Astrocyte (in vitro differentiated cells and primary cell): Measurements from ENCODE around the gene GMPR2. TPM values are rescaled to one million over a fixed set of nuclear protein-coding genes. Genes with fewer than 3 reads are reported as not detected.
A peak's percentile ranks its signal among the peaks of the same experiment; 100 is the strongest.

ENCODE experiments used
- DNase-seq: peaks from one replicate; pipeline ENCODE4 v3.0.0-alpha.2; 2010; ENCODE audit warnings: low read depth
- FAIRE-seq: peaks from 2 replicates; lab custom pipeline; 2011; peaks lifted over from hg19 to GRCh38; lab: Jason Lieb, UNC
- H2AFZ ChIP-seq: 2 replicates; pipeline ENCODE4 v1.6.0; 2012; ENCODE audit warnings: low read depth, low read length, inconsistent platforms
- H3K27ac ChIP-seq: 2 replicates; pipeline ENCODE4 v1.5.1; 2011; ENCODE audit warnings: low read depth, low read length, inconsistent platforms
- H3K27me3 ChIP-seq: 2 replicates; pipeline ENCODE4 v1.6.0; 2011; ENCODE audit warnings: low read length, inconsistent platforms; ENCODE audit not compliant: insufficient read depth
- H3K36me3 ChIP-seq: 2 replicates; pipeline ENCODE4 v1.5.1; 2011; ENCODE audit warnings: low read length, inconsistent platforms; ENCODE audit not compliant: insufficient read depth
- H3K4me1 ChIP-seq: 2 replicates; pipeline ENCODE4 v1.5.1; 2011; ENCODE audit warnings: low read length, inconsistent platforms; ENCODE audit not compliant: insufficient read depth
- H3K4me2 ChIP-seq: 2 replicates; pipeline ENCODE4 v1.6.0; 2012; ENCODE audit warnings: low read length, inconsistent platforms
- H3K4me3 ChIP-seq: 2 replicates; pipeline ENCODE4 v1.5.1; 2011; ENCODE audit warnings: low read depth, mild to moderate bottlenecking, low read length, inconsistent platforms; ENCODE audit not compliant: insufficient read depth
- H3K79me2 ChIP-seq: 2 replicates; pipeline ENCODE4 v1.6.0; 2012; ENCODE audit warnings: mild to moderate bottlenecking, low read length, inconsistent platforms; ENCODE audit not compliant: insufficient read depth
- H3K9ac ChIP-seq: 2 replicates; pipeline ENCODE4 v1.6.0; 2012; ENCODE audit warnings: mild to moderate bottlenecking, low read length, inconsistent platforms
- H3K9me3 ChIP-seq: 2 replicates; pipeline ENCODE4 v1.5.1; 2012; ENCODE audit warnings: low read depth, mild to moderate bottlenecking, low read length, inconsistent platforms; ENCODE audit not compliant: insufficient read depth
- H4K20me1 ChIP-seq: 2 replicates; pipeline ENCODE4 v1.6.0; 2012; ENCODE audit warnings: low read length, inconsistent platforms; ENCODE audit not compliant: insufficient read depth
- H3K27ac Mint-ChIP-seq: one replicate; pipeline ENCODE4 v1.8.0; 2021; ENCODE audit warnings: mild to moderate bottlenecking, mixed read lengths; ENCODE audit not compliant: unreplicated experiment
- H3K27me3 Mint-ChIP-seq: one replicate; pipeline ENCODE4 v1.8.0; 2021; ENCODE audit warnings: low read depth, mixed read lengths; ENCODE audit not compliant: unreplicated experiment
- H3K36me3 Mint-ChIP-seq: one replicate; pipeline ENCODE4 v1.8.0; 2021; ENCODE audit warnings: low read depth, mixed read lengths; ENCODE audit not compliant: unreplicated experiment
- H3K4me1 Mint-ChIP-seq: one replicate; pipeline ENCODE4 v1.8.0; 2021; ENCODE audit warnings: low read depth, mixed read lengths; ENCODE audit not compliant: unreplicated experiment
- H3K4me3 Mint-ChIP-seq: one replicate; pipeline ENCODE4 v1.8.0; 2021; ENCODE audit warnings: mild to moderate bottlenecking, moderate library complexity, mixed read lengths; ENCODE audit not compliant: unreplicated experiment
- H3K9me3 Mint-ChIP-seq: one replicate; pipeline ENCODE4 v1.8.0; 2021; ENCODE audit warnings: mild to moderate bottlenecking, mixed read lengths; ENCODE audit not compliant: unreplicated experiment
- EZH2 ChIP-seq: IDR thresholded peaks from 2 replicates; pipeline ENCODE4 v1.6.1; 2012; ENCODE audit warnings: mild to moderate bottlenecking, low read length, inconsistent platforms; ENCODE audit not compliant: insufficient read depth
- total RNA-seq: library from RNA; stranded (reverse); gene quantifications from 2 replicates; pipeline ENCODE4 v1.2.1, GENCODE V29; 2021
- TF ChIP-seq, protein P1 (sequence below): IDR thresholded peaks from 2 replicates; pipeline ENCODE4 v1.5.1; 2011; ENCODE audit warnings: low read depth, mild to moderate bottlenecking, inconsistent platforms, low read length, moderate library complexity; ENCODE audit not compliant: insufficient read depth

Gene GMPR2
- total RNA-seq, 1 donor from 2014 or later: 66.5 TPM

DNA sequence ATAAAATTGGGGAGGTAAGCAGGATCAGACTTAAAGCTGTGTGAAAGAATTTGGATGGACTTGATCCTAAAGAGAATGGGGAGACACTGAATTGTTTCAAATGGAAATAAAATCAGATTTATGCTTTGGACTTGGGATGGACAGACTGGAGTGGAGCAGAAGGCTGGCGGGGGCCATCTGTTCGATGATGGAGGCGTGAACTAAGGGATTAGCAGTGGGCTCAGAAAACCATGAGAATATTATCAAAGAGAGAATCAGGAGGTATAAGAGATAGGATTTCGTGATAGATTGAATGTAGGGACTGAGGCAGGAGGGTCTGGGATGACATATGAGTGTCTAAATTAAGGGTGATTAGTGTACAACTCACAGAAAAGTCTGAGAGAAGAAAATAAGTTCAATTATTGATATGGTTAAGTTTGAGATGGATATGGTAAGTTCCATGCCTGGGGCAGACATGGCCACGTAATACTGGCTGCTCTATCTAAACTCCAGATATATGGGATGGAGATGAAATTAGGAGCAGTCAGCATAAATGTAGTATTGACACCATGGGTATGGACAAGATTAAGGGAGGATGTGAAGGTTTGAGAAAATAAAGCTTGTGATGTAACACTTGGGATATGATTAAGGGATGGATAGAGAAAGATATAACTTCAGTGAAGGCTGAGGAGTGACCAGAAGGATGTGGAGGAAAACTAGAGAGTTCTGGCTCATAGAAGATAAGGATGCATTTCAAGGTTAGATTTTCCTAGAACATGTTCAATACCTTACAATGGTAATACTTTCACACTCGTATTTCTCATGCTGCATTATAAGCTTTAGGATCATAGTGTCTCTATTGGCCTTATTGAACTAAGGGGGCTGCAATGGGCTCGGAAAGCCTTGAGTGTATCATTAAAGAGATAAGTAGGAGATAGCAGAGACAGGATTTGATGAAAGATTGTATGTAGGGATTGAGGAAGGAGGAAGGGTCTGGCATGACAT, 28.3 kb upstream of the GMPR2 start:
- Mint-ChIP-seq H3K4me3 (no peak overlapping the region), H3K27ac (no peak overlapping the region), H3K27me3 (no peaks in the 10 kb centered on the region), H3K36me3 (peaks cover 46% of the 10 kb centered on the region), H3K4me1 (no peaks in the 10 kb centered on the region), H3K9me3 (peaks cover 5% of the 10 kb centered on the region)
- peaks cover 4% of the 10 kb centered on the region for H4K20me1 ChIP-seq
- no peaks in the 10 kb centered on the region for H3K4me1 ChIP-seq
- peaks cover 13% of the 10 kb centered on the region for H3K36me3 ChIP-seq
- H3K79me2 ChIP-seq: peaks cover 3% of the 10 kb centered on the region
- H2AFZ ChIP-seq: no peak overlapping the region
- no peak for FAIRE-seq
- no peaks in the 10 kb centered on the region for H3K27me3 ChIP-seq
- no peak overlapping the region for H3K9ac ChIP-seq
- no peak overlapping the region for H3K4me2 ChIP-seq
- peaks cover 2% of the 10 kb centered on the region for H3K9me3 ChIP-seq
- DNase-seq: no peak
- no peak overlapping the region for H3K4me3 ChIP-seq
- no peak overlapping the region for H3K27ac ChIP-seq
- TF ChIP-seq, protein P1, sequence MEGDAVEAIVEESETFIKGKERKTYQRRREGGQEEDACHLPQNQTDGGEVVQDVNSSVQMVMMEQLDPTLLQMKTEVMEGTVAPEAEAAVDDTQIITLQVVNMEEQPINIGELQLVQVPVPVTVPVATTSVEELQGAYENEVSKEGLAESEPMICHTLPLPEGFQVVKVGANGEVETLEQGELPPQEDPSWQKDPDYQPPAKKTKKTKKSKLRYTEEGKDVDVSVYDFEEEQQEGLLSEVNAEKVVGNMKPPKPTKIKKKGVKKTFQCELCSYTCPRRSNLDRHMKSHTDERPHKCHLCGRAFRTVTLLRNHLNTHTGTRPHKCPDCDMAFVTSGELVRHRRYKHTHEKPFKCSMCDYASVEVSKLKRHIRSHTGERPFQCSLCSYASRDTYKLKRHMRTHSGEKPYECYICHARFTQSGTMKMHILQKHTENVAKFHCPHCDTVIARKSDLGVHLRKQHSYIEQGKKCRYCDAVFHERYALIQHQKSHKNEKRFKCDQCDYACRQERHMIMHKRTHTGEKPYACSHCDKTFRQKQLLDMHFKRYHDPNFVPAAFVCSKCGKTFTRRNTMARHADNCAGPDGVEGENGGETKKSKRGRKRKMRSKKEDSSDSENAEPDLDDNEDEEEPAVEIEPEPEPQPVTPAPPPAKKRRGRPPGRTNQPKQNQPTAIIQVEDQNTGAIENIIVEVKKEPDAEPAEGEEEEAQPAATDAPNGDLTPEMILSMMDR: no peak
- no peak for TF ChIP-seq EZH2

DNA sequence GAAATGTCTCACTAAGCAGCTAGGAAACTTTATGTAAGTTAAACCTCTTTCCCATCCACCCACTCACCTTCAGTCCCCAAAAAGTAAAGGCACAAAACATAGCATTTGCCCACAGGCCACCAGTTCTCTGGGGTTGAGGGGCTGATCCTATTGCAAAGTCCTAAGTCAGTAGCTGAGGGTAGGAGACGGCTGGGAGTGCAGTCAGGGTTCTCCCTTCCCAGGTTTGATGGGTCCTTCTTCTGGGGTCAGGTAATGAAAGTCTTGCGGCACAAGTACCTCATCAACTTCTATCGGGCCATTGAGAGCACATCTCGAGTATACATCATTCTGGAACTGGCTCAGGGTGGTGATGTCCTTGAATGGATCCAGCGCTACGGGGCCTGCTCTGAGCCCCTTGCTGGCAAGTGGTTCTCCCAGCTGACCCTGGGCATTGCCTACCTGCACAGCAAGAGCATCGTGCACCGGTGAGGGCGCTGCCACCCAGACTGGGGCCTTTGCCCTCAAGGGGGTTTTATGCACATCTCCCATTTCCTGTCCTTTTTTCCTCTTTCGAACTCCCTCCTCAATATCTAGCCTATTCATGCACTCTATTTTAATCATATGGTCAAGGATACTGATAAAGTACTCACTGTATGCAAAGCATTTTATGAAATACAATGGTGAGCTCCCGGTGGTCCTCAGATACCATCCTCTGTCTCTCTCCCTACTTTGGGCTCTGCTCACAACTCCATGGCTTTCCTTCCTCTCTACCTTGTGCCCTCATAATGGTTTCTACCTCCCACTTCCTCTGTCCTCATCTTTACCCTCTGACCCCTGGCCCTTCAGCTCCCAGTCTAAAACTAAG, 26.2 kb upstream of the GMPR2 start:
- TF ChIP-seq EZH2: no peak
- TF ChIP-seq, protein P1: no peak
- H2AFZ ChIP-seq: no peak overlapping the region
- H3K79me2 ChIP-seq: peaks cover 3% of the 10 kb centered on the region
- FAIRE-seq: no peak
- no peak overlapping the region for H3K4me2 ChIP-seq
- Mint-ChIP-seq H3K27me3 (no peaks in the 10 kb centered on the region), H3K4me1 (no peaks in the 10 kb centered on the region), H3K9me3 (peaks cover 5% of the 10 kb centered on the region), H3K27ac (no peak overlapping the region), H3K4me3 (peak overlapping the region; percentile 25), H3K36me3 (peaks cover 47% of the 10 kb centered on the region)
- no peak overlapping the region for H3K4me3 ChIP-seq
- no peaks in the 10 kb centered on the region for H3K9me3 ChIP-seq
- peaks cover 9% of the 10 kb centered on the region for H3K36me3 ChIP-seq
- peaks cover 4% of the 10 kb centered on the region for H4K20me1 ChIP-seq
- H3K4me1 ChIP-seq: no peaks in the 10 kb centered on the region
- no peak for DNase-seq
- H3K27me3 ChIP-seq: no peaks in the 10 kb centered on the region
- H3K9ac ChIP-seq: no peak overlapping the region
- H3K27ac ChIP-seq: no peak overlapping the region
